ENCODE measurements around the gene SSMEM1. TPM values are rescaled to one million over a fixed set of nuclear protein-coding genes. Genes with fewer than 3 reads are reported as not detected.

The SSMEM1 gene
- total and polyA plus RNA-seq, 2 donors (not counting 1 experiment from before 2014, with no cell fraction given): not detected

DNA sequence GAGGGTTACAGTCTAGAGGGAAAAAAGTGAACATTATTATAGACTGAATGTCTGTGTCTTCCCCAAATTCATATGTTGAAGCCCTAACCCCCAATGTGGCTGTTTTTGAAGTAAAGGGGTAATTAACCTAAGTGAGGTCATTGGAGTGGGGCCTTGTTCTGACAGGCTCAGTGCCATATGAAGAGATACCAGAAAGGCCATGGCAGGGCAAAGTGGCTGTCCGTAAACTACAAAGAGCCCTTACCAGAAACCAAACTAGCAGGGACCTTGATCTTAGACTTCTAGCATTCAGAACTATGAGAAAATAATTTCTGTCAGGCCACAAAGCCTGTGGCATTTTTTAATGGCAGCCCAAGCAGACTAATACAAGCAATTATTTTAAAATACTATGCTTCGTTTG is 11.2 kb upstream of the SSMEM1 start:
- no peak overlapping the region for H3K9ac ChIP-seq (ENCODE audit: low read length)
- 100% methylated on average over 1 of the region's 2 CpGs for WGBS (ENCODE audit: insufficient coverage)
- H3K4me2 ChIP-seq (replicated peaks; ENCODE audit: low read depth, low read length, poor library complexity, severe bottlenecking): no peak overlapping the region
- Mint-ChIP-seq H3K27ac (no peak overlapping the region), H3K4me3 (no peak overlapping the region), H3K27me3 (no peaks in the 10 kb centered on the region), H3K4me1 (no peaks in the 10 kb centered on the region), H3K9me3 (ENCODE audit: insufficient read depth) (no peaks in the 10 kb centered on the region)
- no peak overlapping the region for H3K4me3 ChIP-seq (ENCODE audit: control extremely low read depth in 1 of 5, extremely low read depth in 1 of 5, insufficient read depth in 1 of 5, low read depth in 2 of 5, low read length in 4 of 5)
- no peaks in the 10 kb centered on the region for H3K9me3 ChIP-seq (ENCODE audit: control extremely low read depth in 1 of 3, control insufficient read depth in 2 of 3, insufficient read depth in 1 of 3, low read length in 2 of 3)
- intact Hi-C loops (cut with micrococcal nuclease): no loop called here
- H3K27me3 ChIP-seq (replicated peaks in 1 of 4; ENCODE audit: control extremely low read depth in 1 of 4, control insufficient read depth in 3 of 4, insufficient read depth in 4 of 4, low read length in 3 of 4): no peaks in the 10 kb centered on the region
- no peak for ATAC-seq (ENCODE audit: low read depth)
- H3K36me3 ChIP-seq (replicated peaks in 1 of 2; ENCODE audit: control extremely low read depth in 1 of 2, control insufficient read depth in 1 of 2, extremely low read depth in 1 of 2, insufficient read depth in 2 of 2, low read length in 1 of 2): peaks cover 10 to 21% of the 10 kb centered on the region in 2 experiments
- H2AFZ ChIP-seq (ENCODE audit: insufficient read depth, low read depth, low read length, poor library complexity, severe bottlenecking): no peak overlapping the region
- no peak for DNase-seq
- ChIA-PET POLR2A (no interaction called here), CTCF (no interaction called here)
- TF ChIP-seq, protein P1, sequence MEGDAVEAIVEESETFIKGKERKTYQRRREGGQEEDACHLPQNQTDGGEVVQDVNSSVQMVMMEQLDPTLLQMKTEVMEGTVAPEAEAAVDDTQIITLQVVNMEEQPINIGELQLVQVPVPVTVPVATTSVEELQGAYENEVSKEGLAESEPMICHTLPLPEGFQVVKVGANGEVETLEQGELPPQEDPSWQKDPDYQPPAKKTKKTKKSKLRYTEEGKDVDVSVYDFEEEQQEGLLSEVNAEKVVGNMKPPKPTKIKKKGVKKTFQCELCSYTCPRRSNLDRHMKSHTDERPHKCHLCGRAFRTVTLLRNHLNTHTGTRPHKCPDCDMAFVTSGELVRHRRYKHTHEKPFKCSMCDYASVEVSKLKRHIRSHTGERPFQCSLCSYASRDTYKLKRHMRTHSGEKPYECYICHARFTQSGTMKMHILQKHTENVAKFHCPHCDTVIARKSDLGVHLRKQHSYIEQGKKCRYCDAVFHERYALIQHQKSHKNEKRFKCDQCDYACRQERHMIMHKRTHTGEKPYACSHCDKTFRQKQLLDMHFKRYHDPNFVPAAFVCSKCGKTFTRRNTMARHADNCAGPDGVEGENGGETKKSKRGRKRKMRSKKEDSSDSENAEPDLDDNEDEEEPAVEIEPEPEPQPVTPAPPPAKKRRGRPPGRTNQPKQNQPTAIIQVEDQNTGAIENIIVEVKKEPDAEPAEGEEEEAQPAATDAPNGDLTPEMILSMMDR (IDR thresholded peaks at IDR 0.05): no peak
- TF ChIP-seq EZH2 (IDR thresholded peaks at IDR 0.05; ENCODE audit: borderline replicate concordance, insufficient read depth, low read depth, low read length, poor library complexity, severe bottlenecking): no peak
- no peaks in the 10 kb centered on the region for H3K79me2 ChIP-seq (ENCODE audit: control insufficient read depth, insufficient read depth, low read length)
- H4K20me1 ChIP-seq (ENCODE audit: control insufficient read depth, insufficient read depth, low read length, poor library complexity, severe bottlenecking): no peaks in the 10 kb centered on the region
- H3K27ac ChIP-seq (ENCODE audit: low read length in 2 of 2): no peak overlapping the region
- no peaks in the 10 kb centered on the region for H3K4me1 ChIP-seq (ENCODE audit: control insufficient read depth in 2 of 2, insufficient read depth in 2 of 2, low read length in 2 of 2)

DNA sequence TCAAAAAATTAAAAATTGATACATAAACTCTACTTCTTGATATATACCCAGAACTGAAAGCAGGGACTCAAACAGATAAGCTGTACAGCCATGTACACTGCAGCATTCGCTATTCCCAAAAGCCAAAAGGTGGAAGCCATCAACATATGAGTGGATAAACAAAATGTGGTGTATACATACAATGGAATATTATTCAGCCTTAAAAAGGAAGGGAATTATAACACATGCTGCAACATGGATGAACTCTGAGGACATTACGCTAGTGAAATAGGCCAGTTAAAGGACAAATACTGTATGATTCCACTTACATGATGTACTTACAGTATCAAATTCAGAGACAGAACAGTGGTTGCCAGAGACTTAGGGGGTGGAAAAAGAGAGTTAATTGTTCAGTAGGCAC is 10.6 kb upstream of the SSMEM1 start:
- Histone ChIP-seq H3K9me3 (ENCODE audit: control extremely low read depth in 1 of 3, control insufficient read depth in 2 of 3, insufficient read depth in 1 of 3, low read length in 2 of 3) (no peaks in the 10 kb centered on the region), H2AFZ (ENCODE audit: insufficient read depth, low read depth, low read length, poor library complexity, severe bottlenecking) (no peak overlapping the region), H3K27me3 (replicated peaks in 1 of 4; ENCODE audit: control extremely low read depth in 1 of 4, control insufficient read depth in 3 of 4, insufficient read depth in 4 of 4, low read length in 3 of 4) (no peaks in the 10 kb centered on the region), H3K4me3 (ENCODE audit: control extremely low read depth in 1 of 5, extremely low read depth in 1 of 5, insufficient read depth in 1 of 5, low read depth in 2 of 5, low read length in 4 of 5) (no peak overlapping the region), H3K36me3 (replicated peaks in 1 of 2; ENCODE audit: control extremely low read depth in 1 of 2, control insufficient read depth in 1 of 2, extremely low read depth in 1 of 2, insufficient read depth in 2 of 2, low read length in 1 of 2) (peaks cover 10 to 27% of the 10 kb centered on the region in 2 experiments), H3K4me2 (replicated peaks; ENCODE audit: low read depth, low read length, poor library complexity, severe bottlenecking) (no peak overlapping the region), H4K20me1 (ENCODE audit: control insufficient read depth, insufficient read depth, low read length, poor library complexity, severe bottlenecking) (no peaks in the 10 kb centered on the region), H3K4me1 (ENCODE audit: control insufficient read depth in 2 of 2, insufficient read depth in 2 of 2, low read length in 2 of 2) (no peaks in the 10 kb centered on the region), H3K79me2 (ENCODE audit: control insufficient read depth, insufficient read depth, low read length) (no peaks in the 10 kb centered on the region), H3K27ac (ENCODE audit: low read length in 2 of 2) (no peak overlapping the region), H3K9ac (ENCODE audit: low read length) (no peak overlapping the region)
- H3K27ac Mint-ChIP-seq: no peak overlapping the region
- no peak overlapping the region for H3K4me3 Mint-ChIP-seq
- ATAC-seq (ENCODE audit: low read depth): no peak
- no peaks in the 10 kb centered on the region for H3K9me3 Mint-ChIP-seq (ENCODE audit: insufficient read depth)
- TF ChIP-seq, protein P1 (IDR thresholded peaks at IDR 0.05): no peak
- no peak for TF ChIP-seq EZH2 (IDR thresholded peaks at IDR 0.05; ENCODE audit: borderline replicate concordance, insufficient read depth, low read depth, low read length, poor library complexity, severe bottlenecking)
- intact Hi-C loops (cut with micrococcal nuclease): no loop called here
- POLR2A ChIA-PET: no interaction called here
- no CpG with 5 or more reads among the region's 2 CpGs for WGBS (ENCODE audit: insufficient coverage)
- peaks cover 3% of the 10 kb centered on the region for H3K4me1 Mint-ChIP-seq
- DNase-seq: no peak
- CTCF ChIA-PET: no interaction called here
- H3K27me3 Mint-ChIP-seq: no peaks in the 10 kb centered on the region

Measured in B cell (primary cell).